HL-60/S4 treated with phorbol 12-myristate 13-acetate at 8.2 ng/mL for 4 days and 3 days (cell line): ENCODE data around the gene GOLGB1.
"Not testable (repeated sequence)": the region's sequence is repeated elsewhere in the genome, so short reads cannot be mapped to it uniquely, and the experiment has no call there.

Source experiments
- in situ Hi-C: fragments of 300-500 bp; cut with MboI; formaldehyde crosslinking; loops from 2 replicates; pipeline ENCODE4 v1.15.0; 2022; ENCODE audit warnings: low sequenced_read_pairs

Gene GOLGB1

DNA sequence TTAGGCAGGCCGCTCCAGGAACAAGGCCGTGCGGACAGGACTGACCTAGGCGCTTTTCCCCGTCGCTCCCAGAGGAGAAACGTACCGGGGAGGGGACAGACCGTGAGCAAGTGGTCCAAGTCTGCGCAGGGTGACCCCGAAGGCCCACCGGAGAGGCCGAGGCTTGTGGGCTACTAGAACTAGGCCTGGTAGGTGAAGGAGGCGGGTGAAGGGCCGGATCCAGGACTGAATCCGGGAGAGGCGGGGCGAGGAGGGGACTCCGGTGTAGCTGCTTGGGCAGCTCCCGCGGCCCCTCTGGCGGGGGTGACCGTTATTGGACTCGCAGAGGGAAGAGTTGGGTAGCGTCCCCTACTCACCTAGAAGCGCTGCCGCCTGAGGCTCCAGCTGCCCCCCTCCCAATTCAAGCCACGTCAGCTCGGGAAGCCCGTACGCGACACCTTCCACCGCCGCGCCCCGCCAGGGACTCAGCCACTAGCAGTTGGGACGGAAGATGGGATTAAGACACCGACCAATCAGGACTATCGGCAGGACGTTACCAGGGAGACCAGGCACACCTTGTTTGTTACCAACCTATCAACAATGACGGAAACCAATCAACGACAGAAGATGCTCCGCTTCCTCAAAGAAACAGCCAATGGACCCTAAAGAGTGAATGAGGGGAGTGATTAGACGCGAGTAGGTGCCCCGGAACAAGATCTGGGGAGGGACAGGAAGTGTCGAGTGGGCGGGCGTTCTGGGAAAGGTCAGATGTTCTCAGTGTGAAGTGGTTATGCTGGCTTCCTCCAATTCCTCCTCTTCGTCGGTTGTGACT, at the start of gene GOLGB1:
GOLGB1 (minus strand) TSS at position 466 of the 811 bp plus-strand sequence. CDS start 18,770 bp downstream, outside the sequence.
- in situ Hi-C loops, result no loop called here

- in situ Hi-C loops, result no loop called here
Measured at GRCh38 chr3:121796970-121797369, 47.4 kb upstream of the GOLGB1 start.

DNA sequence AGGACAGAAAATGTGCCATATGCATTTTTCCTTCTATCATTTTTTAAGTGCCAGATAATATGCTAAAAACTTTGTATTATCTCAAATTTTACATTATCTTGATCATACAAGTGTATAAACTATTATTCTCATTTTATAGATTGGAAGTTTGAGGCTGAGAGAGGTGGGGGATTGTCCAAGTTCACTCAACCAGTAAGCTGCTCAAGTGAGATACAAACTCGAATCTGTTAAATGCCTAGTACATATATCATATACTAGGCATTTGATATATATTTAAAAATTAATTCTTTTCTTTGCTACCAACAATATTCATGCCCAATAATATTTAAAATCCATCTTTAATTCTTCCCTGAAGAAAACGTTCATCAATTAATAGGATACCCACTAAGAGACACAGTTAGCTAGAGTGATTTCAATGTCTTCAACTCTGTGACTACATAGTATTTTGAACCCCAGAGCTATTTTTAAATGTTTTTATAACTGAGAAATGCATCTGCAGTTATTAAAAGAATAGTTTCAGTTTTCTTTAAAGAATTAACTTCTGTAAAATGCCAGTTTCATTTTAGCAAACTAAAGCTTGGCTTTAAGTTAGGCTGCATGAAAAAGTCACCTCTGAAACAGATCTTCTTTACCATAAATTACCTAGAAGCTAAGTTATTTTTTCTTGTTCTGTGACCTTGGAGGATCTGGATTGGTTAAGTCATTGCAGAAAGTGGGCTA, 44.9 kb upstream of the GOLGB1 start:
- in situ Hi-C loops, result no loop called here

DNA sequence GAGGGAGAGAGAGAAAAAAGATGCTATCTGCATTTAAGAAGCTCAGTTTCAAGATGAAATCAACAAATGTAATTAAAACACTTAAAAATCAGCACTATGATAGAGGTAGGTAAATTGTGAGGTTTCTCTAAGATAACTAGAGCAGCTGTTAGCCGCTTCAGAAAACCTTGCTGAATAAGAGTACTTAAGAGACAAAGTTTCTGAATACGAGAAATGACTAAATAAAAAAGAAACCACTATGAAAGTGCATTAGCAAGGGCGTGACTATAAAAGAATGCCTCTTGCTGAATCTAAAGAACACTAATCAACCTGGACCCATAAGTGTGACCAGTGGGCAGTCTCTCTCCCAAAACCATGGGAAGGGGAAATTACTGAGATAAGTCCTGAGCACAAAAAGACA, 43.5 kb upstream of the GOLGB1 start:
- in situ Hi-C loops, result no loop called here

- in situ Hi-C loops, result no loop called here
Measured at GRCh38 chr3:121786485-121786884, 36.9 kb upstream of the GOLGB1 start.

GRCh38 chr3:121782784-121783183, 33.2 kb upstream of the GOLGB1 start:
- in situ Hi-C loops, result not testable (repeated sequence)

DNA sequence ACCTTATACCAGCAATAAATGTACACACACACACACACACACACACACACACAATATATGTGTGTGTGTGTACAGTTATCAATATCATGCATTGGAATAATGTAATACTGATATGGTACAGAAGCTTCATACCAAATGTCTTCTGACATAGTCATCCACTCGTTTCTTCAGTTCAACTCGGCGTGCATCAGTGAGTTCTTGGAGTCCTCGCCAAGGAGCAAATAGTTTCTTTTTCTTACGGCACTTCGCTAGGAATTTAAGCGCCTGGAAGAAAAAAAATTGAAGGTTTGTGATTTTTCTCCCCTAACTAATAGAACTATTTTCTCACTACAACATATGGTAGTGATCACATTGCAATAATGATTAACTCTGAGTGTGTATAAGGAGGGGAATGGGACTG, 32.1 kb upstream of the GOLGB1 start:
- in situ Hi-C loops, result no loop called here

- in situ Hi-C loops, result not testable (repeated sequence)
Measured at GRCh38 chr3:121775095-121775494, 25.6 kb upstream of the GOLGB1 start.

DNA sequence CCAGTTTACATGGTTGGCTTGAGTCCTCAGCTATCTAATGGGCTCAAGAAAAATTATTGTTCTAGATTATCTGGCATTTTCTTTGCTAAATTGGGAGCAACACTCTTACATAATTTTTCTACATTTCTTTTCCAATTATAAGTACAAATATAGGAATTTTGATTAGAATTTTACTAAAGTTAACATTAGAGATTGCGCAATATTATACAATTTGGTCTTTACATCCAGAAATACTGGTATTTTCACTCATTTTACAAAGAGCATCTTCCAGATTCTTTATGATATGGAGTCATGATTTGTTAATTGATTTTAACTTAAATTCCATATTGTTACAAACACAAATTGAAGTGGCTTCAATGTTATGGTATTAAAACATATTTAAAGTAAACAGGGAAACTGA, 19.7 kb upstream of the GOLGB1 start:
- in situ Hi-C loops, result no loop called here

DNA sequence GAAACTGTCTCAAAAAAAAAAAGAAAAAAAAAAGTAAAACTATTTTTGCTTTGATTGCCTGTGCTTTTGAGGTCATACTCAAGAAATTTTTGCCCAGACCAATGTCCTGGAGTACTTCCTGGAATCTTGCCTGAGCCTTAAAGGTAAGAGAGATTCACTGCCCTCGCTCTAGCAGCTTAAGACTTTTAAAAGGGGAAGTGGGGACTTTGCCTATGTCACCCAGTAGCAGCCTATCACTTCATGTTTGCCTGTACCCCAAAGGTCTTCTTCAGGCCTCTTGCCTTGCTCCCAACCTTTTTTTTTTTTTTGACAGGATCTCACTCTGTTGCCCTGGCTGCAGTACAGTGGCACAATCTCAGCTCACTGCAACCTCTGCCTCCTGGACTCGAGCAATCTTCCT, 18.9 kb upstream of the GOLGB1 start:
- in situ Hi-C loops, result no loop called here

DNA sequence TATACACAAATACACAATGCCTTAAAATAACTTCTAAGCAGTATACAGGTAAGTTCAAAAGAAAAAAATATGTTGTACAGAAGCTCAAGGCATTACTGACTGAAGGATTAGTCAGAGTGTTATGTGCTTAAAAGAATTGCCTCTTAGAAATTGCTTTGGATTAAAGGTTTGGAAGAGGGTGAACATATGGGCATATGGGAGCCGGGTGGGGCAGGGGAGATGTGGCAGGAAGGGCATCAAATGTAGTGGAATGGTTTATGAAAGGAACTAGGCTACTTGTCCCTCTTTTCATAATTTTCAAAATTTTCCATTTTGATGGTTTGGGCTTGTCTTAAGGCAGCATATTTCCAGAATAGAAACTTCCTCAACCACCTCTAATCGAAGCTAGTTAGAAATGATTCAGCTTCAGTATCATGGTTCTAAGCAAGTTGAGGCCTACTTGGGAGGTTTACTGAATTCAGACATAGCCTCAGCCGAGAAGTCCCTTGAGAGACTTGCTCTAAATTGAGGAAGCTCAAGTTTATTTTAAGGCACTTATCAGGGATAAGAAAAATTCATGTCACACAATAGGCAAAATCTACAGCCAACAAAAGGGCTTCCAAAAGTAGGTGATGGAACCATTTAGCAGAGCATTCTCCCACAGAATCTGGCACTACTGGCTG, 10.1 kb upstream of the GOLGB1 start:
- in situ Hi-C loops, result no loop called here

- in situ Hi-C loops, result no loop called here
Measured at GRCh38 chr3:121758727-121759450, 9.3 kb upstream of the GOLGB1 start.

- in situ Hi-C loops, result no loop called here
Measured at GRCh38 chr3:121757812-121758545, 8.4 kb upstream of the GOLGB1 start.

GRCh38 chr3:121757087-121757811, 7.7 kb upstream of the GOLGB1 start:
- in situ Hi-C loops, result no loop called here

- in situ Hi-C loops, result no loop called here
Measured at GRCh38 chr3:121752772-121753171, 3.2 kb upstream of the GOLGB1 start.

DNA sequence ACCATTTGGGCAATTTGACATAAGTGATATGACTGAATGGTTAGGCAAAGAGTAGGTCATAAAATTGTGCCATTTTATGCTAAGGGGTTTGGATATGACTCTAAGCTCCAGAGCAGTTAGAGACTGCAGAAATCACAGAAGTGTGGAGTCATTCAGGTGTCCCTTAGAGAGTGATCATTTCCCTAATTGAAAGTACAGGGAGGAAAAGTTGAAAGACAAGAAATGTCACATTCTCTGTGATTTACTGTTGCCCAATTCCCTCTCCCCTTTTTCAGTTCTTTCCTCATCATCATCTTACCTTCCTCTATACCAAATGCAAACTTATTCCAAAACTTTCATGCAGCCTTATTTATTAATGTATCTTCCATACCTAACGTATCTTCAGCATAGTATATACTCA, 2.7 kb upstream of the GOLGB1 start:
- in situ Hi-C loops, result no loop called here

- in situ Hi-C loops, result no loop called here
Measured at GRCh38 chr3:121750087-121750415, 510 bp upstream of the GOLGB1 start.

- in situ Hi-C loops, result no loop called here
Measured at GRCh38 chr3:121748680-121749275, 763 bp downstream of the GOLGB1 start.

DNA sequence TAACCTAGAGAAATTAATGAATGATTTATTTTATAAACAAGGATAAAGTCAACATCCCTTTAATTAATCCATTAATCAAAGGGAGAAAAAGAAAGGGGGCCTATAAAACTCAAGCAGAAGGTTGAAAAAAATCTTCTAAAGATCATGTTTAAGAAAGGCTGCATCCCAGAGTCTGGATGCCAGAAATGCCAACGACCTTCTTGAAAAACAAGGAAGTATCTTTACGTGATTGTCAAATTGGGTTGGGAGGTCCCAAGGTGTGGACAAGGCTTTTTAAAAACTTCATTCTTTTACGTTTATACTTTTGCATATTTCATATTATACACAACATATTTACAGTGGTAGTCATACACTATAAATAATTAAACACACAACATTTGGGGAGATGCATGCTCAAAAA, 1.6 kb downstream of the GOLGB1 start:
- in situ Hi-C loops, result no loop called here

- in situ Hi-C loops, result not testable (repeated sequence)
Measured at GRCh38 chr3:121743106-121743505, 6.4 kb downstream of the GOLGB1 start.
